Body of pancreas (tissue), 4 donors: ENCODE data around the gene PYHIN1. TPM values are rescaled to one million over a fixed set of nuclear protein-coding genes. Genes with fewer than 3 reads are reported as not detected.

Source experiments
- ATAC-seq: fragments of 150-250 bp; one replicate; pipeline ENCODE4 v1.9.1; 2016
- DNase-seq, 4 donors: peaks; one replicate each; pipeline ENCODE4 v3.0.0-alpha.2; 2019
- H3K27ac ChIP-seq, 4 donors: fragments of 200-600 bp; sonication (generic); 1 replicate in 3 of 4; 2 replicates in 1 of 4; pipeline versions ENCODE4 v1.5.1 to v1.6.1; 2016 to 2019; ENCODE audit warnings: mild to moderate bottlenecking in 1 of 4, mixed read lengths in 1 of 4, moderate library complexity in 1 of 4
- H3K27me3 ChIP-seq, 2 donors: fragments of 200-600 bp; sonication (generic); one replicate each; pipeline ENCODE4 v1.6.0; 2016; ENCODE audit warnings: mild to moderate bottlenecking in 1 of 2
- H3K36me3 ChIP-seq, 2 donors: fragments of 200-600 bp; sonication (generic); replicated peaks in 1 of 2; 2 replicates each; pipeline ENCODE4 v1.5.1; 2016; ENCODE audit warnings: low read depth in 2 of 2; ENCODE audit not compliant: insufficient read depth in 1 of 2
- H3K4me1 ChIP-seq: fragments of 200-600 bp; sonication (generic); one replicate; pipeline ENCODE4 v1.6.0; 2016
- H3K4me3 ChIP-seq, 2 donors: fragments of 200-600 bp; sonication (generic); 1 replicate in 1 of 2; 2 replicates in 1 of 2; pipeline ENCODE4 v1.5.1; 2016 to 2019
- H3K9me3 ChIP-seq, 3 donors: fragments of 200-600 bp; sonication (generic); 1 replicate in 2 of 3; 2 replicates in 1 of 3; pipeline ENCODE4 v1.5.1; 2016
- POLR2A ChIP-seq, 3 donors: fragments of 450-650 bp; IDR thresholded peaks; one replicate each; pipeline ENCODE4 v1.6.1; 2016; ENCODE audit warnings: antibody characterized with exemption in 3 of 3, mild to moderate bottlenecking in 2 of 3
- WGBS, 2 donors: methylation state at CpG; one replicate each; pipeline ENCODE4 v1.1.5; 2017; 5-methylcytosine and 5-hydroxymethylcytosine counted together
- intact Hi-C: fragments of 100-400 bp; cut with DNase I; formaldehyde crosslinking; loops from one replicate; pipeline ENCODE4 v1.15.1; 2023
- total RNA-seq, 2 donors: library from RNA; depleted of rRNA; stranded (reverse); fragments of >200 nt; gene quantifications; one replicate each; pipeline ENCODE4 v1.1.0, GENCODE V29; 2016
- TF ChIP-seq, protein P1 (sequence below), 7 experiments: fragments of 450-650 bp in 4 of 7; fragments of 200-600 bp in 3 of 7; sonication (generic) in 3 of 7; IDR thresholded peaks; one replicate each; pipeline ENCODE4 v1.5.1; 2016 to 2019; ENCODE audit warnings: antibody characterized with exemption in 7 of 7

Gene PYHIN1
- total RNA-seq, 2 donors from 2014 or later: 0.66 to 1.6 TPM

DNA sequence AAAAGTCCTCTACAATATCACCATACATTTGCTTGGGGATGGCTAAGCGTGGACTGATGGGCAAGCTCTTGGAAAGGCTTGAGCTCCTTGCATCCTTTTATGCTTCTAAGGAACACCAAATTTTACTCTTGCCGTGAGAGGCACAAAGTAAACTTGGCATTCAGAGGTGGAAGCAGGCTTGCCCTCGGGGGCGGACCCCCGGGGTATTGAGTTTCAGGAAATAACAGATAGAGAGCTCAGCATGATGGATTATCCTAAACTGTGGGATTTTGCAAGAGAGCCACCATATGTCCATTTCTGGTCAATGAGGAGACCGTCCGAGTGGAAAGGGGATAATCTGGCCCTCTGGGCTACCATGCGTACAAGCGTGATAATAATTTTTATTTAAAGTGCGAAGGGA is 92.4 kb downstream of the PYHIN1 start:
- WGBS, 2 donors: 64 to 76% methylated on average over 10 of the region's 10 CpGs
- intact Hi-C loops: no loop called here

DNA sequence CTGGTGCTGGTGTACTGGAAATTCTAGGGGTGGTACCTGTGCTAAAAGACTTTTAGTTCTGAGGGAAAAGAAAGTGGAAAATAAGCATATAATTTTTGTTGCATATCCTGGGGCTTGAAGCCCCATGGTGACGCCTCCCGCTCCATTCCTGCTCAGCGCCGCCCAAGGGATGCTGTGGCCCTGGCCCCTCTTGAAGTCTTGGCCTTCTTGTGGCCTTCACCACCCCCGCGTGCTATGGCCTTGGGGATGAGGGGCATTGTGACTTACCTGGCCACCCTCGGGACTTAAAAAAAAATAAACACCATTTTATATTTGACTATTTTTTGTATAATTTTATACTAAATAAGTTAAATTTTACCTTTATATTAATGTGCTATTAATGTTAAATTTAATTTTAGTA is 93.7 kb downstream of the PYHIN1 start:
- no peak overlapping the region for H3K4me3 ChIP-seq
- no peaks in the 10 kb centered on the region for H3K4me1 ChIP-seq
- H3K27ac ChIP-seq: no peak overlapping the region
- H3K9me3 ChIP-seq: no peaks in the 10 kb centered on the region
- DNase-seq (no peak), ATAC-seq (no peak)
- intact Hi-C loops: no loop called here
- H3K27me3 ChIP-seq: no peaks in the 10 kb centered on the region
- WGBS, 2 donors: 85% methylated on average over 7 of the region's 7 CpGs
- TF ChIP-seq, protein P1, sequence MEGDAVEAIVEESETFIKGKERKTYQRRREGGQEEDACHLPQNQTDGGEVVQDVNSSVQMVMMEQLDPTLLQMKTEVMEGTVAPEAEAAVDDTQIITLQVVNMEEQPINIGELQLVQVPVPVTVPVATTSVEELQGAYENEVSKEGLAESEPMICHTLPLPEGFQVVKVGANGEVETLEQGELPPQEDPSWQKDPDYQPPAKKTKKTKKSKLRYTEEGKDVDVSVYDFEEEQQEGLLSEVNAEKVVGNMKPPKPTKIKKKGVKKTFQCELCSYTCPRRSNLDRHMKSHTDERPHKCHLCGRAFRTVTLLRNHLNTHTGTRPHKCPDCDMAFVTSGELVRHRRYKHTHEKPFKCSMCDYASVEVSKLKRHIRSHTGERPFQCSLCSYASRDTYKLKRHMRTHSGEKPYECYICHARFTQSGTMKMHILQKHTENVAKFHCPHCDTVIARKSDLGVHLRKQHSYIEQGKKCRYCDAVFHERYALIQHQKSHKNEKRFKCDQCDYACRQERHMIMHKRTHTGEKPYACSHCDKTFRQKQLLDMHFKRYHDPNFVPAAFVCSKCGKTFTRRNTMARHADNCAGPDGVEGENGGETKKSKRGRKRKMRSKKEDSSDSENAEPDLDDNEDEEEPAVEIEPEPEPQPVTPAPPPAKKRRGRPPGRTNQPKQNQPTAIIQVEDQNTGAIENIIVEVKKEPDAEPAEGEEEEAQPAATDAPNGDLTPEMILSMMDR (IDR thresholded peaks at IDR 0.05): no peak
- TF ChIP-seq POLR2A (IDR thresholded peaks at IDR 0.05): no peak
- H3K36me3 ChIP-seq: no peaks in the 10 kb centered on the region

More for the DNA sequence above, 92.4 kb downstream of the PYHIN1 start:
- ATAC-seq: no peak
- DNase-seq: no peak
- no peak overlapping the region for H3K27ac ChIP-seq
- no peaks in the 10 kb centered on the region for H3K9me3 ChIP-seq
- TF ChIP-seq, protein P1 (IDR thresholded peaks at IDR 0.05): no peak
- no peak for TF ChIP-seq POLR2A (IDR thresholded peaks at IDR 0.05)
- H3K27me3 ChIP-seq: no peaks in the 10 kb centered on the region
- no peaks in the 10 kb centered on the region for H3K36me3 ChIP-seq
- H3K4me3 ChIP-seq: no peak overlapping the region
- H3K4me1 ChIP-seq: no peaks in the 10 kb centered on the region

Other genes starting within 250 kb of the PYHIN1 start
- gene SPTA1, start 244.8 kb upstream of the PYHIN1 start, total RNA-seq: not detected
- not detected for gene OR6K2, start 230.9 kb upstream of the PYHIN1 start, total RNA-seq
- not detected for gene OR6K3, start 210.8 kb upstream of the PYHIN1 start, total RNA-seq
- gene OR6K6, start 176.8 kb upstream of the PYHIN1 start, total RNA-seq: not detected
- not detected for gene OR6N1, start 159.4 kb upstream of the PYHIN1 start, total RNA-seq
- gene OR6N2, start 150.3 kb upstream of the PYHIN1 start, total RNA-seq: not detected
- gene MNDA, start 100.2 kb upstream of the PYHIN1 start, total RNA-seq: 1 to 10 TPM; 3.0 to 3.1 TPM
- 10 to 100 TPM; 10.9 to 11.2 TPM for gene IFI16, start 78.4 kb downstream of the PYHIN1 start, total RNA-seq
- gene AIM2, start 145.2 kb downstream of the PYHIN1 start, total RNA-seq: not detected
- gene CADM3, start 240.1 kb downstream of the PYHIN1 start, total RNA-seq: 1 to 10 TPM in 1 of 2 donors, under 1 TPM in 1; 0.26 to 1.6 TPM